Heart left ventricle (tissue), 16 donors: ENCODE data around the gene ZNF487. TPM values are rescaled to one million over a fixed set of nuclear protein-coding genes. Genes with fewer than 3 reads are reported as not detected.
"Not testable (repeated sequence)": the region's sequence is repeated elsewhere in the genome, so short reads cannot be mapped to it uniquely, and the experiment has no call there.

ENCODE experiments used
- ATAC-seq, 4 donors: fragments of 200-7000 bp; cut with Tn5 transposase; one replicate each; pipeline ENCODE4 v1.9.1; 2020 to 2022; ENCODE audit warnings: moderate library complexity in 4 of 4, mild to moderate bottlenecking in 3 of 4, moderate number of reproducible peaks in 1 of 4
- DNase-seq, 5 donors: peaks; one replicate each; pipeline ENCODE4 v3.0.0-alpha.2; 2020
- H3K27ac ChIP-seq, 12 donors: fragments of 200-600 bp; sonication (generic) in 4 of 12; one replicate each; pipeline versions ENCODE4 v1.5.0 to v1.8.0; 2016 to 2022; ENCODE audit warnings: mild to moderate bottlenecking in 2 of 12
- H3K27me3 ChIP-seq, 9 donors: fragments of 200-600 bp; sonication (generic) in 2 of 9; one replicate each; pipeline versions ENCODE4 v1.5.1 to v1.8.0; 2016 to 2022; ENCODE audit warnings: mild to moderate bottlenecking in 3 of 9
- H3K36me3 ChIP-seq, 9 donors: fragments of 200-600 bp; sonication (generic) in 2 of 9; one replicate each; pipeline versions ENCODE4 v1.5.0 to v1.8.0; 2018 to 2022; ENCODE audit warnings: mild to moderate bottlenecking in 2 of 9
- H3K4me1 ChIP-seq, 12 donors: fragments of 200-600 bp; sonication (generic) in 4 of 12; one replicate each; pipeline versions ENCODE4 v1.5.0 to v1.8.0; 2016 to 2022; ENCODE audit warnings: mild to moderate bottlenecking in 3 of 12
- H3K4me3 ChIP-seq, 12 donors: fragments of 200-600 bp; sonication (generic) in 4 of 12; one replicate each; pipeline versions ENCODE4 v1.5.0 to v1.8.0; 2017 to 2022; ENCODE audit warnings: mild to moderate bottlenecking in 9 of 12, moderate library complexity in 4 of 12
- H3K9me3 ChIP-seq, 12 donors: fragments of 200-600 bp; sonication (generic) in 4 of 12; one replicate each; pipeline versions ENCODE4 v1.5.0 to v1.8.0; 2016 to 2022; ENCODE audit warnings: mild to moderate bottlenecking in 1 of 12
- CTCF ChIP-seq, 12 donors: fragments of 200-600 bp; sonication (generic) in 4 of 12; IDR thresholded peaks; one replicate each; pipeline versions ENCODE4 v1.5.0 to v1.8.0; 2018 to 2022; ENCODE audit warnings: antibody characterized with exemption in 12 of 12, mild to moderate bottlenecking in 5 of 12
- POLR2A ChIP-seq, 2 donors: fragments of 450-650 bp; IDR thresholded peaks; one replicate each; pipeline ENCODE4 v1.6.1; 2017; ENCODE audit warnings: antibody characterized with exemption in 2 of 2, mild to moderate bottlenecking in 2 of 2, moderate library complexity in 2 of 2
- WGBS, 4 donors: extraction: QIAGEN DNeasy Blood & Tissue Kit in 2 of 4; methylation state at CpG; one replicate each; pipeline versions ENCODE4 v1.1.5 to v1.1.7; 2013 to 2018; 5-methylcytosine and 5-hydroxymethylcytosine counted together
- intact Hi-C, 10 donors: fragments of 100-400 bp; cut with DNase I; formaldehyde crosslinking; loops; one replicate each; pipeline versions ENCODE4 v1.11.1 to v1.14.2; 2022
- polyA plus RNA-seq, 2 donors: library from polyadenylated mRNA; stranded (reverse); fragments of 200-250 nt; gene quantifications; one replicate each; pipeline ENCODE4 v1.2.3, GENCODE V29; 2013
- total RNA-seq, 9 donors: library from RNA; depleted of rRNA in 2 of 9; stranded (reverse); fragments of >200 nt in 2 of 9; fragmentation: NEBNext Ultra II Directional in 3 of 9; extraction: Animal tissue kit (Norgen Biotek cat#: 25700) in 3 of 9; gene quantifications; one replicate each; pipeline versions ENCODE4 v1.1.0 to v1.2.4, GENCODE V29; 2016 to 2023
- donor health status: ischemic (EF 13 %, LVEDD 7.1; RV severe dilation, severe dysfunction).
- donor health status: healthy with polysubstance abuse.
- donor health status: DM: no; HTN: yes; CAD: no.
- donor health status: DM: no; HTN: no; CAD: no.
- donor health status: ischemic (EF 25% LVEDD 6.9; RV normal size, moderate dysfunction).
- donor health status: ischemic (EF 25% LVEDD 5.7; RV mildly dilated, moderate dysfunction).
- donor health status: healthy.
- donor health status: DM: yes; HTN: yes; CAD: no.
- donor health status: ischemic (EF 35%, LVEDD 5.7; RV mildly dilated, moderate dysfunction).
- donor health status: nonischemic (EF 11% LVEDD 7.7; RV severe dilation, severe dysfunction).
- donor health status: DM: yes; HTN: yes; CAD: no.
- donor health status: PGD.
- donor health status: ischemic (EF 29% LVEDD 5.4; RV normal size, mild dysfunction).
- donor health status: nonischemic (EF 23%, LVEDD 6.1; RV moderate dilation, normal function).

Gene ZNF487
- total and polyA plus RNA-seq, 11 donors, result 1.8 to 5.1 (median 2.4) TPM

- peak overlapping the region in 1 of 12 donors; percentile 15 for H3K27ac ChIP-seq
- H3K9me3 ChIP-seq, result no peaks in the 10 kb centered on the region
- intact Hi-C loops, result loop anchor here in 1 of 10 donors (10.0 kb wide), 1 partner anchor 656 kb away; the partner anchor contains the start of gene BMS1
- DNase-seq (no peak), ATAC-seq (no peak)
- H3K27me3 ChIP-seq, result no peaks in the 10 kb centered on the region
- WGBS, 4 donors, result 87 to 91% (median 89%) methylated on average over 5 of the region's 5 CpGs
- peaks cover 0 to 20% (median 7%) of the 10 kb centered on the region in 12 donors for H3K4me1 ChIP-seq
- H3K36me3 ChIP-seq, result peaks cover 0 to 5% (median 0%) of the 10 kb centered on the region in 9 donors
- H3K4me3 ChIP-seq, result no peak overlapping the region
- TF ChIP-seq POLR2A (IDR thresholded peaks at IDR 0.05) (no peak), CTCF (IDR thresholded peaks at IDR 0.05) (no peak)
Observed at GRCh38 chr10:43440463-43441134, 3.7 kb downstream of the ZNF487 start.

- no peak overlapping the region for H3K4me3 ChIP-seq
- 85 to 91% (median 88%) methylated on average over 7 of the region's 7 CpGs for WGBS, 4 donors
Observed at GRCh38 chr10:43444323-43444722, 7.4 kb downstream of the ZNF487 start.

GRCh38 chr10:43444897-43445466 is 8.1 kb downstream of the ZNF487 start:
- WGBS, 4 donors, result 91 to 96% (median 94%) methylated on average over 2 of the region's 2 CpGs
- Histone ChIP-seq H3K4me1 (peaks cover 0 to 7% (median 0%) of the 10 kb centered on the region in 12 donors), H3K27me3 (no peaks in the 10 kb centered on the region), H3K36me3 (peaks cover 0 to 5% (median 0%) of the 10 kb centered on the region in 9 donors), H3K9me3 (no peaks in the 10 kb centered on the region), H3K27ac (no peak overlapping the region), H3K4me3 (no peak overlapping the region)
- TF ChIP-seq POLR2A (IDR thresholded peaks at IDR 0.05), result no peak
- TF ChIP-seq CTCF (IDR thresholded peaks at IDR 0.05), result no peak
- ATAC-seq (no peak), DNase-seq (no peak)
- intact Hi-C loops, result loop anchor here in 1 of 10 donors (10.0 kb wide), 1 partner anchor 660 kb away; the partner anchor contains the start of gene BMS1

More at GRCh38 chr10:43444323-43444722, 7.4 kb downstream of the ZNF487 start:
- H3K27ac ChIP-seq, result no peak overlapping the region
- ATAC-seq (no peak), DNase-seq (no peak)
- TF ChIP-seq CTCF (IDR thresholded peaks at IDR 0.05), result no peak
- no peak for TF ChIP-seq POLR2A (IDR thresholded peaks at IDR 0.05)
- intact Hi-C loops, result loop anchor here in 1 of 10 donors (10.0 kb wide), 1 partner anchor 660 kb away; the partner anchor contains the start of gene BMS1
- no peaks in the 10 kb centered on the region for H3K27me3 ChIP-seq
- peaks cover 0 to 8% (median 0%) of the 10 kb centered on the region in 12 donors for H3K4me1 ChIP-seq
- peaks cover 0 to 5% (median 0%) of the 10 kb centered on the region in 9 donors for H3K36me3 ChIP-seq
- no peaks in the 10 kb centered on the region for H3K9me3 ChIP-seq

GRCh38 chr10:43446219-43447017 is 9.5 kb downstream of the ZNF487 start:
- not testable (repeated sequence) for H3K36me3 ChIP-seq, ATAC-seq, DNase-seq, H3K4me3 ChIP-seq, H3K9me3 ChIP-seq, H3K27ac ChIP-seq, H3K4me1 ChIP-seq, H3K27me3 ChIP-seq
- intact Hi-C loops, result loop anchor here in 1 of 10 donors (10.0 kb wide), 1 partner anchor 662 kb away; the partner anchor contains the start of gene BMS1
- WGBS, 4 donors, result 95 to 97% (median 96%) methylated on average over 29 to 53 of the region's 53 CpGs
